PC-9 (cell line): ENCODE results near the gene PI4KA.
"Not testable (repeated sequence)": the region's sequence is repeated elsewhere in the genome, so short reads cannot be mapped to it uniquely, and the experiment has no call there.

Experiments used
- CTCF ChIP-seq: fragments of 200-600 bp; sonication (generic); conservative IDR thresholded peaks from 2 replicates; pipeline ENCODE4 v1.6.1; 2017; ENCODE audit warnings: mixed run types, antibody characterized with exemption, mild to moderate bottlenecking, moderate library complexity
- EZH2 ChIP-seq: fragments of 200-600 bp; sonication (generic); IDR thresholded peaks from 2 replicates; pipeline ENCODE4 v1.8.0; 2017; ENCODE audit warnings: antibody characterized with exemption, low read depth

GRCh38 chr22:20826373-20827152, 32.0 kb downstream of the PI4KA start:
- not testable (repeated sequence) for TF ChIP-seq CTCF, EZH2
